Epithelial cell of alveolus of lung (primary cell): ENCODE measurements around the gene AP1AR. TPM values are rescaled to one million over a fixed set of nuclear protein-coding genes. Genes with fewer than 3 reads are reported as not detected.

Experiments used
- total RNA-seq: library from RNA; depleted of rRNA; stranded (reverse); fragments of >200 nt; gene quantifications from 2 replicates; pipeline ENCODE4 v1.2.1, GENCODE V29; 2015

Gene AP1AR, protein sequence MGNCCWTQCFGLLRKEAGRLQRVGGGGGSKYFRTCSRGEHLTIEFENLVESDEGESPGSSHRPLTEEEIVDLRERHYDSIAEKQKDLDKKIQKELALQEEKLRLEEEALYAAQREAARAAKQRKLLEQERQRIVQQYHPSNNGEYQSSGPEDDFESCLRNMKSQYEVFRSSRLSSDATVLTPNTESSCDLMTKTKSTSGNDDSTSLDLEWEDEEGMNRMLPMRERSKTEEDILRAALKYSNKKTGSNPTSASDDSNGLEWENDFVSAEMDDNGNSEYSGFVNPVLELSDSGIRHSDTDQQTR
- total RNA-seq = 5.5 and 19.0 TPM in 2 replicates

DNA sequence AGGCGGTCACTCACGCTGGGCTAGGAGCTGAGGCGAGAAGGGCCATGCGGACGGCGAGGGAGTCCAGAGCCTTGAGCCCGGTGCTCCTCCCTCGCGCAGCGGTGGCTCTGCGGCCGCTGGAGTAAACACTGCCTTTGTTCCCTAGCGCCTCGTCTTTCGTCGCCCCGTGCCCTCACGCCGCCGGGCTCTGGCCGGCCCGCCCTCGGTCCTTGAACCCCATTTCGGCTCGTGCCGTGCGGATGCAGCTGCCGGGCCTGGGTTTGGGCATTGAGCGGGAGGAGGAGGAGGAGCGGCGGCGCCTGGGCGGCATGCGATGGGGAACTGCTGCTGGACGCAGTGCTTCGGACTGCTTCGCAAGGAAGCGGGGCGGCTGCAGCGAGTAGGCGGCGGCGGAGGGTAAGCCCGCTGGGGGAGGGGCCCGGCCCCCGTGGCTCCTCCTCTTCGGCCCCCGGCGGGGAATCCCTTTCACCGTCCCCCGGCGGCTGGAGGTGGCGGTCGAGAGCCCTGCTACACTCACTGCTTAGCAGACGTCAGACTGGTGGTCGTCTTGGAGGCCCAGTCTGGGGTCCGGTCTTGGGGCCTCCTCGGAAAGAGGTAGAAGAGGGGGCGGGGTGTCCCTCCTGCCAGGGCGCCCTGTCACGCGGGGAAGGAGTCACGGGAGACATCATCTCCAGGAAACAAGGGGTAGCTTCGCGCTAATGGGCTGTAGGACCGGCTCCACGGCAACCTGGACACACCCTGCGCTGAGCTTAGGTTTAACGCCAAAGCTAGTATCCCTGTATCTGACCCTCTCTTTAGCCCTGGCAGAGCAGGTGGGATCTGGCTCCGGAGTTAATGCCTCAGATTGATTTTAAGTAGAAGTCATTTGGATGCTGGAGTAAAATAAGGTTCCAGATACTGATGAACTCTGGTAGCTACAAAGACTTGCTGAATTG, at the start of gene AP1AR:
Gene AP1AR (plus strand): TSS at position 9 of the 935 bp plus-strand sequence. CDS start 305 bp downstream, at position 314.

DNA sequence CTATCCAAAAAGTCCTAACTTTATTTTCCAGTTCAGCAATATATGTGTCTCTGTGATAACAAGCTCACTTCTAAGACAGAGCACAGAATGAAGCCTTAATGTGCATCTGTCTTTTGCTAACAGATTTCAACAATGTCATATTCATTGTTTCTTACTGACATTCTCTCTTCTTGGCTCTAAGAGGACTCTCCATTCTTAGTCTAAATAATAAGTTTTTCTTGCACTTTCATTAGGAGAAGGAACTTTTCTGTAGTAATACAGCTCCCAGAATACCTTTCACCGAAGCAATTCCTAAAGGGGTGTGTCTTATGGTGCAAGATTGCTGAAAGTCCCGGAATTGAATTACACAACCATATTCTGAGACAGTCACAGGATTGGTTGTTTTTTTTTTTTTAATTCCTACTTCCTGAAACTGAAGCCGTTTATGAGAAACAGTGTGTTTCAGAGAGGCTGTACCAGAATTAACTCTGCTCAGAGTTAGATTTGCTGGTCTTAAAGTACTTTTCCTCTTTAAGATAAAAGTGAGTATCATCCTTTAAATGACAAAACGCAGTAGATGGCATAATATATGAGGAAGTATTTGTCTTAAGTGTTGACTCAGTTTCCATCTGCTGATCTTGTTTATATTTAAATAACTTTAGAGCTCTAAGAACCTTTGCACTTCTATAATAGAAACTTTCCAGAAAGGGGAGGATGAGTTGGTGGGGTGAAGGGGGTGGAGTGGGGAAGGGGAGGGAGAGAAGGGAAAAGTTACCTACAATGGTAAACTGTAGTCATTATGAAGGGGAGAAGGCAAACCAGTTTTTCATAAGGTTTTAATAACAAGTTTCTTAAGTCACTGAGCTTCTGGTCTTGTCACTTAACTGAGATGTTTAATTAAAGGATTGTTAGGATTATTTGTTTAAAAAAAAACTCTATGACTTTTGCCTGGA, 65.6 kb downstream of the AP1AR start, which contains the start of gene ALPK1:
Gene ALPK1 (plus strand): TSS at position 421 of the 932 bp plus-strand sequence.

Other genes starting within 250 kb of the AP1AR start
- gene FAM241A, start 86.3 kb upstream of the AP1AR start, total RNA-seq = 1.5 and 2.3 TPM in 2 replicates
- gene TIFA, start 54.1 kb downstream of the AP1AR start, total RNA-seq = 8.5 and 8.7 TPM in 2 replicates
- 6.7 and 14.1 TPM in 2 replicates for gene ALPK1, start 65.6 kb downstream of the AP1AR start, total RNA-seq